Left colon (tissue), 2 donors: ENCODE measurements around the gene CD2BP2. TPM values are rescaled to one million over a fixed set of nuclear protein-coding genes. Genes with fewer than 3 reads are reported as not detected.
"Not testable (repeated sequence)": the region's sequence is repeated elsewhere in the genome, so short reads cannot be mapped to it uniquely, and the experiment has no call there.

Experiments
- ATAC-seq: fragments of 200-7000 bp; cut with Tn5 transposase; one replicate; pipeline ENCODE4 v1.9.1; 2020; ENCODE audit warnings: mild to moderate bottlenecking, moderate library complexity
- DNase-seq, 2 donors: peaks; one replicate each; pipeline ENCODE4 v3.0.0-alpha.2; 2020
- intact Hi-C, 2 donors: fragments of 100-400 bp; cut with DNase I in 1 of 2; cut with micrococcal nuclease in 1 of 2; formaldehyde crosslinking; loops; one replicate each; pipeline versions ENCODE4 v1.11.2 to v1.14.0; 2022; cut with DNase I, micrococcal nuclease
- long read RNA-seq: library from polyadenylated mRNA; unstranded; transcript quantifications from one replicate; pipeline ENCODE4 v2.0.0, GENCODE V29; 2021
- total RNA-seq, 2 donors: library from RNA; stranded (reverse); fragmentation: NEBNext Ultra II Directional; extraction: Animal tissue kit (Norgen Biotek cat#: 25700); gene quantifications; one replicate each; pipeline ENCODE4 v1.2.1, GENCODE V29; 2021
- donor health status: DM: no; HTN: no; CAD: no.
- donor health status: DM: yes; HTN: yes; CAD: no.

CD2BP2 gene
- 10 to 100 TPM; 57.3 to 65.2 TPM for total RNA-seq
- long read RNA-seq, transcript CD2BP2-203 (6 exons, 1,417 nt) = minor isoform, 5 of 81 reads
- long read RNA-seq, transcript CD2BP2-201 (7 exons, 3,421 nt) = major isoform, 52 of 81 reads
- long read RNA-seq, partial matches to known transcripts = 9 of 81 reads
- long read RNA-seq, other reads (novel, unspliced or antisense) = 15 of 81 reads

DNA sequence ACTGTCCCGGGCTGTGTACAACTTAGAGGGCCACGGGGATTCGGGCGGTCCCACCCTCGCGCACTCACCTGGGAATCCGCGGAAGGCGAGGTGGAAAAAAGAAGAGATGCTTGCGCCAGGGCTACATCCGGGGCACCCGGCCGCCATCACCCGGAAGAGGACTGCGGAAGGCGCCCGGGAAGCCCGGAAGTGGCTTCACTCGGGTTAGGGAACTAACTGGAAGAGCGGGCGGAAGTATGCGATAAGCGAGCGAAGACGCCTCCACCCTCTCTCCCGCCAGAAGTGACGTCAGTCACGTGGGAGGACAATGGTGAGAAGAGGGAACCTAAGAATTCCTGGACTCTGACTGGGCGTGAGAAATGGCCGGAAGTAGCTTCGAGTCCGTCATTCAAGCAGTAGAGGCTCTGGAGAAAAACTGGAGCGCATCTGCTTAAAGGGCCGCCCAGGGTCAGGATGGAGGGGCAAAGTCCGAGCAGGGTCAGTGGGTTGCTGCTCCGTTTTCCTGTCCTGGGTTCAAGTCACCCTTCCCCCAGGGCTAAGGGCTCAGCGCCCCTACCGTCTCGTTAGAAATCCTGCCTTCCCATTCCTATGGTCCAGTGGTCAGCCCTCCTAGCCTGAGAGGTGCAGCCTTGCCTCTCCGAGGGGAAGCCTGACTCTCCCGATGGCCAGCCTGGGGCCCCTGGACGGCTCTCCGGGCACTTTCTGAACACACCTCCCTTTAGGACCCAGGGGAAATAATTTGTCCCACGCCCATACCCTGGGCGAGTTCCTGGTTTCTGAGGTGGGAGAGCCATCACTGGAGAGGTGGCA, at the start of gene CD2BP2:
TSS of gene CD2BP2 (minus strand) at position 165 of the 810 bp plus-strand sequence. CDS start 627 bp downstream, outside the sequence.
- intact Hi-C loops = no loop called here
- ATAC-seq = peak; percentile 88
- peak; percentile 95 to 98 for DNase-seq

DNA sequence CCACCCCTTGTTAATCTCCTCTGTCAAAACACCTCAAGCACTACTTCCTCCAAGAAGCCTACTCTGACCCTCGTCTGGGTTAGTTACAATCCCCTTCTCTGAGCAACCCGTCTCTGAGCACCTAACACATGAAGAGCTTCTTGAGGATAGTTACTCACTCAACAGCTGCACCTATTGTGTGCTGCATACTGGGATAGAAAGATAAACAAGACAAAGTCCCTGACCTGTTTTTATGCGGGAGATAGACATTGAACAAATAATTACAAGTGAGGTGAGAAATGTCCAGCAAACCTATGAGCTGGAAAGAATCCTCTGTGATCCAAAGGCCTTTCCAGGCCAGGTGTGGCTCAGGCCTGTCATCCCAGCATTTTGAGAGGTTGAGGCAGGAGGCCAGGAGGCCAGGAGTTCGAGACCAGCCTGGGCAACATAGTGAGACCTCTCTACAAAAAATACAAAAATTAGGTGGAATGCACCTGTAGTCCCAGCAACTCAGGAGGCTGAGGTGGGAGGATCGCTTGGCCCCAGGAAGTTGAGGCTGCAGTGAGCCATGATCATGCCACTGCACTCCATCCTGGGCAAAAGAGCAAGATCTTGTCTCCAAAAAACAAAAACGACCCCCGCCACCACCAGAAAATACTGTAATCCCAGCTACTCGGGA, 46.8 kb upstream of the CD2BP2 start:
- intact Hi-C loops = no loop called here
- DNase-seq (no peak), ATAC-seq (peak; percentile 47)

- ATAC-seq = no peak
- no peak for DNase-seq
- intact Hi-C loops = no loop called here
These were observed 44.5 kb upstream of the CD2BP2 start for GRCh38 chr16:30399435-30400186.

DNA sequence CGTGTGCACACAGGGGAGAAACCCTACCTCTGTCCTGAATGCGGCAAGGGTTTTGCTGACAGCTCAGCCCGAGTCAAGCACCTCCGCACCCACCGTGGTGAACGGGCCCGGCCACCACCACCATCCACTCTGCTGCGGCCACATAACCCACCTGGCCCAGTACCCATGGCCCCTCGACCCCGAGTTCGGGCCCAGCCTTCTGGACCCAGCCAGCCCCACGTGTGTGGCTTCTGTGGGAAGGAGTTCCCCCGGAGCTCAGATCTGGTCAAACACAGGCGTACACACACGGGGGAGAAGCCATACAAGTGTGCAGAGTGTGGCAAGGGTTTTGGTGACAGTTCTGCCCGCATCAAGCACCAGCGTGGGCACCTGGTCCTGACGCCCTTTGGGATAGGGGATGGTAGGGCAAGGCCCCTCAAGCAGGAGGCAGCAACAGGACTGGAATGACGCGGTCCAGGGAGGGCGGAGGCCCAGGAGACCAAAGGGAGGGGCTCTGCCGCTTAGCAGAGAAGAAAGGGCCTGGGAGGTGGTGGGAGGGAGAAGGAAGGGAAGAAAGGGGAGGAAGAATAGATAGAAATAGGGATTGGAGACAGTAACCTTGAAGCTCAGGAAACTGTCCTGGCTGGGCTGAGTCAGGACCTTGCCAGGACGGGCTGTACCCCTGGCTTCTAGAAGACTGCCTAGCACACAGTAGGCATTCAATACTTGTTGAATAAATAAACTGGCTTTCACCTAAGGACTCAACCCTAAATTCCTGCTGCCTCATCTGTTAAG, 43.7 kb upstream of the CD2BP2 start:
- ATAC-seq (no peak), DNase-seq (no peak)
- intact Hi-C loops = no loop called here

DNA sequence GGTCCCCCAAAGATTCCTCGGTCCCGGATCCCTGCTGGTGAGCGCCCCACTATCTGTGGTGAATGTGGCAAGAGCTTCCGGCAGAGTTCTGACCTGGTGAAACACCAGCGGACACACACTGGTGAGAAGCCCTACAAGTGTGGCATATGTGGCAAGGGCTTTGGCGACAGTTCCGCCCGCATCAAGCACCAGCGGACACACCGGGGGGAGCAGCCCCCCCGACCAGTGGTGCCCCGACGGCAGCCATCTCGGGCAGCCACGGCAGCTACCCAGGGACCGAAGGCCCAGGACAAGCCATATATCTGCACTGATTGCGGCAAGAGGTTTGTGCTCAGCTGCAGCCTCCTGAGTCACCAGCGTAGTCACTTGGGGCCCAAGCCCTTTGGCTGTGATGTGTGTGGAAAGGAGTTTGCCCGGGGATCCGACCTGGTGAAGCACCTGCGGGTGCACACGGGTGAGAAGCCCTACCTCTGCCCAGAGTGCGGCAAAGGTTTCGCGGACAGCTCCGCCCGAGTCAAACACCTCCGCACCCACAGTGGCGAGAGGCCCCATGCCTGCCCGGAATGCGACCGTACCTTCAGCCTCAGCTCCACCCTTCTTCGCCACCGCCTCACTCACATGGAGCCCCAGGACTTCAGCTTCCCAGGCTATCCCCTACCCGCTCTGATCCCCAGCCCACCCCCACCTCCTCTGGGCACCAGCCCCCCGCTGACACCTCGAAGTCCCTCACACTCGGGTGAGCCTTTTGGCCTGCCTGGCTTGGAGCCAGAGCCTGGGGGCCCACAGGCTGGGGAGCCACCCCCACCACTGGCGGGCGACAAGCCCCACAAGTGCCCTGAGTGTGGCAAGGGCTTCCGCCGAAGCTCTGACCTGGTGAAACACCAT, 42.9 kb upstream of the CD2BP2 start:
- ATAC-seq = no peak
- intact Hi-C loops = no loop called here
- DNase-seq = no peak

DNA sequence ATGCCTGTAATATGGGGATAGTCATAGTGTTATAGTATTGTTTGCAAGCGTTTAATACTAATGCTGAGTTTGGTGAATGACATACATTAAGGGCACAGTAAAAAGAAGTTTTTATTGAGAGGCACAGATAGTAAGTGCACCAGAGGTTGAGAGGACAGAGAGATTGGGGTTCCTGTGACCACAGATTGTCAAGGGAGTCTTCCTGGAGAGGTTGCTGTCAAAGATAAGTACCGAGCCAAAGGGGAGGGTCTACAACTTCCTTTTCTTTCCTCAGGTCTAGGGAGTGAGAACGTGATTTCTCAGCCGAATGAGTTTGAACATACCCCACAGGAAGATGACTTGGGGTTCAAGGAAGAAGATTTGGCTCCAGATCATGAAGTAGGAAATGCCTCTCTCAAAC, 41.9 kb upstream of the CD2BP2 start:
- ATAC-seq (no peak), DNase-seq (no peak)
- intact Hi-C loops = no loop called here

DNA sequence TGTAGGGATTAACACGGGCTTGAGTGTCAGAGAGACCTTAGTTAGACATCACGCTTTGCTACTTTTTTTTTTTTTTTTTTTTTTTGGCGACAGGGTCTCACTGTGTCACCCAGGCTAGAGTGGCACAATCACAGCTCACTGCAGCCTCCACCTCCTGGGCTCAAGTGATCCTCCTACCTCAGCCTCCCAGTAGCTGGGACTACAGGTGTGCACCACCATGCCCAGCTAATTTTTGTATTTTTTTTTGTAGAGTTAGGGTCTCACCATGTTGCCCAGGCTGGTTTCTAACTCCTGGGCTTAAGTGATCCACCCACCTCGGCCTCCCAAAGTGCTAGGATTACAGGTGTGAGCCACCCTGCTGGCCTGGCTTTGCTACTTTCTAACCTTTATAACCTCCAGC, 41.5 kb upstream of the CD2BP2 start:
- ATAC-seq, intact Hi-C loops, DNase-seq: not testable (repeated sequence)

GRCh38 chr16:30395992-30396585, 41.0 kb upstream of the CD2BP2 start:
- ATAC-seq = no peak
- intact Hi-C loops = no loop called here
- DNase-seq = no peak

DNA sequence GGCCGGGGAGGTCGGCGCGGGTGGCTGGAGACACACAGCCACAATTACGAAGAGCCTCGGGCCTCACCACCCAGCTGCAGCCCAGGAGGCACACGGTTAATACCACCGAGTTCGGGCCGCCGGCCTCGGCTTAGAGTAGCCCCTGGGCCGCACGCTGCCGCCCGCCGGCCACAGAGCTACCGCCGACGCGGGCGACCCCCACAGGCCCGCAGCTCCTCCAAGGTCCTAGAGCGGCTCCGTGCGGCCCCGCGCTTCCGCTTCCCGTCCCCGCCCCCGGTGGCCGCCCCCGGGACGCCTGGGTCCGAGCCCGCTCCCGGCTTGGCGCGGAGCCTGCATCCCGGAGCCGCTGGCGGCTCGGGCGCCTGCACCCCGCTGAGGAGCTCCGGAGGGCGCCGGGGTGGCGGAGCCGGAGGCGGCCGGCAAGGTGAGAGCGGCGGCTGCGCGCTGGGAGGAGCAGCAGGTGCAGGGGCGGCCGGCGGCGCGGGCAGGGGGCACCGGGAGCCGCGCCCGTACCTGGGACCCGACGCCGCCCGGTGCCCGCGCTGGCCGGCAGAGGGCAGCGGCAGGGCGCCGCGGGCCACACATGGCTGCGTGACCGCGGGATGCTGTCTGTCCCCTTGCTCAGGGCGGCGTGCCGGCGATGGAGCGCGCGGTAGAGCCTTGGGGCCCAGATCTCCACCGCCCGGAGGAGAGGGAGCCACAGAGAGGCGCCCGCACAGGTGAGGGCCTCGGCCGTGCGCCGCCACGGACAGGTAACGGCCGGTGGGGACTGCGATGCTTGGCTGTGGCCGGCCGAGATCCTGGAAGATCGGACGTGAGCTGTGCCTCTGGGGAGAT, 40.3 kb upstream of the CD2BP2 start, which contains the start of gene ZNF48:
TSS of gene ZNF48 (plus strand) at position 266 of the 837 bp plus-strand sequence. CDS start at position 641, 375 bp downstream.
- ATAC-seq = peak; percentile 89
- intact Hi-C loops = no loop called here
- DNase-seq = peak; percentile 87 to 91

- intact Hi-C loops = no loop called here
- DNase-seq (no peak), ATAC-seq (no peak)
These were observed 39.6 kb upstream of the CD2BP2 start for GRCh38 chr16:30394592-30395154.

DNA sequence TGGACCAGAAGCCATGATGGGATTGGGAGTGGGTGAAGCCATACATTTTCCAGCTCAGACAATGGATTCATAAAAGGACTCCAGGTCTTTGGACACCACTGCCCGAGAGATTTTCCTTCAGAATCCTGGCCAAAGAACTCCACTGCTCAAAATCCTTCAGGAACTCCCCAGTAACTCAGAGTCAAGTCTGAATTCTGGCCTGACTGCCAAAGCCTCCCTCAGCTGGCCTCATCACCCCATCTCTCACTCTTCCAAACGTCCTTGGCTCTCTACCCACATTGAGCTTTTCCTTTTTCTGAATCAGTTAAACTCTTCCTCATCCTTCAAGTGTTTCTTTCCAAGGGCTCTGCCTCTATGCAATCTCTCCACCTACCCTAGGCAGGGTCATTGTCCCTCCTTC, 28.4 kb upstream of the CD2BP2 start:
- intact Hi-C loops = no loop called here
- DNase-seq (no peak), ATAC-seq (no peak)

DNA sequence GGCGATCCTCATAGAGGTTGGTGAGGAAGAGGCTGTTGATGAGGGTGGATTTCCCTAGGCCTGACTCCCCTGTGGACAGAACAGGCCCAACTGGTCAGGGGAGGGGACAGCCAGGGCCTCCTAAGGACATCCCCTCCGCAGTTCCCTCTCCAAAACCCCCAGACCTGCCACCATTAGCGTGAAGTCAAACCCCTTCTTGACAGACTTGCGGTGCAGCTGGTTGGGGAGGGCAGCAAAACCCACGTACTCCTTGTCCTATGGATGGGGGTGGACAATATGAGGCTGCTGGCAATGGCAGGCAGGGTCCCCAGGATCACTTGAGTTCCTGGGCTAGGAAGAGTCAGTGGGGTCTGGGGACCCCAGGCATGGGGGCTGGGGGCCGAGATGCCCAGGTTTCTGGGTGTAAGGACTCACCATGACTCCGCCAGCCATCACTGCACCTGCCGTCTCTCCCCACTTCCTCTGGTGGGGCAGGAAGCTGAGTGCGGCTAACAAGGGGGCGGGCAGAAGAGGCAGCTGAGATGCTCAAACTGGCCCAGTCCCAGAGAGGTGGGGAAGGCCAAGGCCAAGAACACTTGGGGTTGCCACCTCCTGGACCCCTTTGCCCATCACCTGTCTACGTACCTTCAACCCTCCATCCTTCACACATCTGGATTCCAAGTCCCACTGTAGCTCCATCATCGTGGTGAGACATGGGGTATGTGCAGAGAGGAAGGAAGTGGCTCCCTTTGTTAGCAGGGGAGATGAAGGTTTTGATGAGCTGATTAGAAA, 27.2 kb upstream of the CD2BP2 start, which contains the start of gene SEPTIN1:
TSS of gene SEPTIN1 (minus strand) at position 451 of the 771 bp plus-strand sequence. CDS start at position 432, 19 bp downstream.
- ATAC-seq (no peak), DNase-seq (peak in 1 of 2 donors; percentile 60)
- intact Hi-C loops = no loop called here

DNA sequence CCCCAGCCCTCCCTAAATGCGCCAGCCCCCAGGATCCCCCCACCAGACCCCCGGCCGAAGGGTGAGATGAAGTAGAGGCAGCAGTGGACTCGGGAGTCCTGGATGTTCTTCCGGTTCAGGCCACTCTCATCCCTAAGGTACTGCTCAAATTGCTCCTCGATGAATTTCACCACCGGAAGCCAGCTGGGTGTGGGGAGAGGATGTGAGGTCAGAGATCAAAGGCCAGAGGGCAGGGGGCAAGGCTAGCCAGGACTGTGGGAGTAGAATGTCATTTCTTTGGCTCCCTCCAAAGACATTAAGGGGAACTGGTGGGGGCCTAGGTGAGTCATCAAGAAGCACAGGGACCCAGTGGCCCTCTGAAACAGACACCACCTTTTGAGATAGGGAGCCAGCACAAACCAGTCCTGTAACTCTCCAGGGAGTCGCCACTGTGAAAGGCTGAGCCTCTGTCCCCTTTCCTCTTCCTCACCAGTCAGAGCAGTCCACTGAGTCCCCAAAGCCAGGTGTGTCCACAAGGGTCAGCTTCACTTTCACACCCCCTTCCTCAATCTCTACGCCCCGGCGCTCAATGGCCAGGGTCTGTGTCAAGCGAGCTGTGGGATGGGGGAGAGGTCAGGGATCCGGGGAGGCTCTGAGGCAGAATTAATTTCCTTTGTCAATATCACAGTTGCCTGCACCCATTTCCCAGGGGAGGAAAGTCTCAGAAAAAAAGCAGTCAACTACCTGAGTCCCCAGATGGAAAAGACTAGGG, 26.4 kb upstream of the CD2BP2 start:
- no peak for DNase-seq
- intact Hi-C loops = no loop called here
- ATAC-seq = no peak

- intact Hi-C loops = no loop called here
- ATAC-seq (no peak), DNase-seq (no peak)
These were observed 25.7 kb upstream of the CD2BP2 start for GRCh38 chr16:30380803-30381208.
